H4 (cell line): Measurements from ENCODE around the gene WDR91. TPM values are rescaled to one million over a fixed set of nuclear protein-coding genes. Genes with fewer than 3 reads are reported as not detected.

ENCODE experiments used
- DNase-seq: peaks from one replicate; pipeline ENCODE4 v3.0.0-alpha.2; 2015; ENCODE audit warnings: low spot score
- total RNA-seq: library from RNA; depleted of rRNA; stranded (reverse); fragments of >200 nt; shearing (Covaris generic); gene quantifications from 2 replicates; pipeline ENCODE4 v1.2.3, GENCODE V29; 2014

Gene WDR91
- total RNA-seq, 1 experiment from 2014 or later = 3.6 TPM

- no peak for DNase-seq
These were observed 13.2 kb downstream of the WDR91 start for GRCh38 chr7:135197906-135198655.

GRCh38 chr7:135197343-135197742 is 14.0 kb downstream of the WDR91 start:
- no peak for DNase-seq

DNA sequence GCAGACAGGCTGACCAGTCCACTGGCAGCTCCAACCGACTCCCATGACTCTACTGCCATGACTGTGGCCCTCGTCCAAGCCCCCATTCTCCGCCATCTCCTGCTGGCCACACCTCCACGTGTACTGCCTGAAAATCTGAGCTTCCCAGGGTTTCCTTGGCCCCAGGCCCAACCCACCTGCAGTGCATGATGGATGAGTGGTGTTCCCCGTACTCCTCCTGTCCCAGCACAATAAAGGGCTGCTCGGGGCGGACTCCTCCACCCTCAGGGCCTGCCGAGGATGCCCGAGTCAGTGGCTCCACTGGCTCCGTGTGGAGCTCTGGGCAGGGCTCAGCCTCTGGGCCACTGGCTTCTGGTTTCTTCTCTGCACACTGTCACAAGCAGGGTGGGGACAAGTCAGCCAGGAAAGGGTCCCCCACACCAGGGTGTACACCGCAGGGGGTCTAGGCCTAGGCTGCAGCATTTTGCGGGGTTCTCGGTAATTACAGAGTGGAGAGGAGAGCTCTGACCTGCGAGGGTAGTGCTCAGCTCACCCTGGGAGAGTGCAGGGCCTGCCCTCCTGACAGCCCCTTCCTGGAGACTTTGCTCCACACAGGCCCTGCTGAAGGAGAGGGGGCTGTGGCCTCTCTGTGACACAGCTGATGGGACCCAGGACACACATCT is 15.2 kb downstream of the WDR91 start:
- no peak for DNase-seq

DNA sequence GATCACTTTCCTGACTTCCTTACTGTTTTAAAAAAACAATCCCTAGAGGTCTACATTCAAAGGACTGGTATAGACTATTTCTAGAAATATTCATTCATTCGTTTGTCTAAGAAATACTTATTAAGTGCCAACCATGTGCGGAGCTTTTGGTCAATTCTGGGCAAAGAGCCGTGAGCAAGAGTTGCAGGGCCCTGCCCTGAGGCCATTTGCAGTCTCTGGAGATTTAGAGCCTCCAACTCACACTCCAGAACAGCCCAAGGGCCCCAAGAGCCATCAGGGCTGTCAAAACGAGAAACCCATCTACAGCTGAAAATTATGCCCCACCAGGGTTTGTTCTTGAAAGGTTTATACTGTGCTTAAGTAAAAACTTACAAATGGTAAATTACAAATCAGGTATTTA is 16.2 kb downstream of the WDR91 start:
- DNase-seq = no peak

DNA sequence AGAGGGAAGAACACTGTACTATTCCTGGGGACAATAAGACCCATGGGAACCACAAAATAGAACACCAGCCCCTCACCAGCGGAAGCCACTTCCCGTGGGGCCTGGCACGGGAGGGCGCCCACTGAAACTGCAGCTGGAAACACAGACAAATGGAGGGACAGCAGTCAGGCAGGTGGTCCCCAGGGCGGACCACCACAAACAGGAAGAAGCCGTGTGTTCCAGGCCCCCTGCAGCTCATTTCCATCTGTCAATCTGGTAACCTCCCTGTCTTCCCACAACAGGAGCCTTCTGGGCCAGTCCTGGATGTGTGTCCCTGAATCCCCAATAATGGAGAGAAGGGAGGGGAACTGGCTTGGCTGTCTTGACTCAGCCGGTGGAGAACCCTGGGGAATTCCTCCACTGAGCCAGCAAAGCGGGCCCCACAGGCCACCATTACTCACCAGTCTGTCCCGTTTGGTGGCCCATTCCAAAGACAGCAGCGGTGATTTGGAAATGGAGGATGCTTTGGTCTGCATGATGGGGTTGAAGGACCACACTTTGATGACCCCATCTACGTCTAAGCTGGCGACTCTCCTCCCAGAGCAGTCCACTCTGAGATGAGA is 16.7 kb downstream of the WDR91 start:
- DNase-seq = no peak

DNA sequence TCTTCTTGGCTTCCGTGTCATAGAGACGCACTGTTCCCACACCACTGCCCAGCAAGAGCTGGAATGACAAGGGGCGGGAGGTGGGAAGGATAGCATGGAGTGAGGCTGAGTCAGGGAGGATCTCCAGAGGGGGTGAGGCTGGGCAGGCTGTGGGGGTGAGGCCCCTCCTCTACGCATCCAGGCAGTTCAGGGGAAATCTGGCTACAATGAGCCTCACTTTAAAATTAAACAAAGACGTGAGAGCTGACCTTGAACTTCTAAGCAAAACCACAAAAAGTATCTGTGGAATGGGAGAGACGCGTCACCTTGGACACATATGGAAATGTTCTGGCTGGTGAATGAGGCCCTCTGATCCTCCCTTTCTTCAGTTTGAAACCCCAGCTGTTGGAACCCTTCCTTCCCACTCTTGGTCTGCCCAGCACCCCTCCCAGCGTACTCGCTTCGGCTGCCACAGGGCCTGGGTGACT is 17.7 kb downstream of the WDR91 start:
- DNase-seq = no peak

- no peak for DNase-seq
These were observed 18.3 kb downstream of the WDR91 start for GRCh38 chr7:135192914-135193536.

- no peak for DNase-seq
These were observed 20.6 kb downstream of the WDR91 start for GRCh38 chr7:135190703-135191102.

GRCh38 chr7:135189961-135190360 is 21.4 kb downstream of the WDR91 start:
- no peak for DNase-seq

DNA sequence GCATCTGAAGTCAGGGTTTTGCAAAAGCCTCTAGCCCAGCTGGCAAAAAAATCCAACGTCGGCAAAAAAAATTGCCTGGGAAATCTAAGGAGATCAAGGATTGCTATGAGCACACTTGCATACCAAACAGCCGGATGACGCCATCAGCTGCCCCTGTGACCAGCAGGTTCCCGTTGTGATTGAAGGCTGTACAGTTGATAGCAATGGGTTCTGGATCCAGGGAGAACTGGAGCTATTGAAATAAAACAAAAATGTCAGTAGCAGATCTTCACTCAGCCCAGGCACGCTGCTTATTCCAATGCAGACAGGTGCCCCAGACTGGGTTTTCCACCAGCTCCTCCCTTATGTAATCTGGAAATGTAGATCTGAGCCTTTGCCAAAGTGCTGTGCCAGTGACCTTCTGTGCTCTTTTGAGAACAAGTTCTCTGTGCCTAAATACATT is 22.1 kb downstream of the WDR91 start:
- DNase-seq = no peak

GRCh38 chr7:135188298-135188984 is 22.9 kb downstream of the WDR91 start:
- no peak for DNase-seq

DNA sequence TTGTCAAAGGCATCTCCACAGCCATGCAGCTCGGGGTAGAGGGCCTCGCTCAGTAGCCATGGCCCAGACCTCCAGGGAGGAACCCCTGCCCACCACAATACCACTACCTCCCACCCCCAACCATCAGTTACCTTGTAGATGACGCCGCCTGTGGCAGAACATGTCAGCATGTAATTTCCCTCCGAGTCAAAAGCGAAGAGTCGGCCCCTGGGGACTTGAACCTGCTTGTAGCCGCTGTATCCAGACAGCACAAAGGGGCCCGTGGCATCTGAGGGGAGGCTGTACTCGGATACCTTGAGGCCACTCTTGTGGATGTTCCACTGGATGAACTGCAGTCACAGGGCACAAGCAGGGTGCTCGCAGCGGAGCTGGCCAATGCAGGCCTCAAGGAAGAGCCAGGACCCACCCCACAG is 24.5 kb downstream of the WDR91 start:
- DNase-seq = no peak

GRCh38 chr7:135186261-135186540 is 25.1 kb downstream of the WDR91 start:
- no peak for DNase-seq

DNA sequence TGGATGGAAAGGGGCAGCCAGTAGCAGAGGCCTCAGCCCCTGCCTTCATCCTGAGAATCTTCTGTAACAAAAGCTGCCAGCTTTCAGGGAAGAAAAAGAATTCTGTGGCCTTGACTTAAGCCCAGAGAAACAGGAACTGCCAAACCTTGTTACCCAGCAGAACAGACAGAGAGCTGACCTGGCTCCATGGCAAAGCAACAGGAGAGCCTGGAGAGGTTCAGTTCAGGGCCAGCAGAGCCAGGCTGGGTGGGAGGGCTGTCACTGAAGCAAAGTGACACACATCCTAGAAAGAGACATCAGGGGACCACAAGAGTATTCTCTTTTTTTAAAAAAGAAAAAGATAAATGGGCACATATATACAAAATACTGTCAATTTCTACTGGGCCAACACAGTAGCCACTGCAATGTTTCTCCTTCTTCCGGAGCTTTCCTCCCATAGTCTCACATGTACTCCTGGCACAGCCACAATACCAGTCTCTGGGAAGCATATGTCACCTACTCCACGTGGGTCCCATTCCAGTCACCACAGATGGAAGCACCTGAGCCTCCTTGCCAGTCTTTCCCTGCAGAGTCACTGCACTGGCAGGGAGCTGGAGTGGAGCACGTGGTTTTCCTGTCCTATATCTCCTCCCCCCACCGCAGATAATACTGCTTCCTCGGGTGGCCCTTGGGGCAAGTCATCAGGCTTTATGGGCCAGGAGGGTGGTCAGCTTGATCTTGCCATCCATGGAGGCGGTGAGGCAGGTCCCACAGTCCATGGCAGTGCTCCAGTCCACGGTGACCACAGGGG is 25.7 kb downstream of the WDR91 start:
- DNase-seq = no peak

DNA sequence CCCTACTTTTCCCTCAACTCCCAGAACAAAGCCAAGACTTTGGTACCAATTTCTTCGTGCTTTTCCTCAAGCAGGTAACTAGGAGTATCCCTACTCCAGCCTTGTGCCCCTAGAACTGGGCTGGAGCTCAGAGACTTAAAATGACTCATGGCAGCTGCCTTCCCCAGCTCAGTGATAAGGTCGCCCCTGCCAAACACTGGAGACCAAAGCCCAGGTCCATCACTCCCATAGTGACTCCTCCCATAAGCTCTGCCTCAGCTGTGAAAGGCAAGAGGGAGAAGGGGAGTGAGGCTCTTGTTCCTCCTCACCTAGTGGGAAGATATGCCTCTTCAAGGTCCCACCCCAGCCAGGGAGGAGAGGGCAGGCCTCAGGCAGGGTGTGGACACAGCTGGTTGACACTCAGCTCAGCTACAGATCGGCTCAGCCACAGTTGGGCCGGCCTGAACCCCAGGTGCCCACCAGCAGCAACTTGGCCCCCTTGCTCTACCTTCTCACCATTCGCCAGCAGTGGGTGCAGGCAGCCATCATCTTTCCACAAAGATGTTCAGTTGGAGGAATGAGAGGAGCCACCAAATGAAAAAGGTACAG is 27.0 kb downstream of the WDR91 start:
- DNase-seq = no peak

DNA sequence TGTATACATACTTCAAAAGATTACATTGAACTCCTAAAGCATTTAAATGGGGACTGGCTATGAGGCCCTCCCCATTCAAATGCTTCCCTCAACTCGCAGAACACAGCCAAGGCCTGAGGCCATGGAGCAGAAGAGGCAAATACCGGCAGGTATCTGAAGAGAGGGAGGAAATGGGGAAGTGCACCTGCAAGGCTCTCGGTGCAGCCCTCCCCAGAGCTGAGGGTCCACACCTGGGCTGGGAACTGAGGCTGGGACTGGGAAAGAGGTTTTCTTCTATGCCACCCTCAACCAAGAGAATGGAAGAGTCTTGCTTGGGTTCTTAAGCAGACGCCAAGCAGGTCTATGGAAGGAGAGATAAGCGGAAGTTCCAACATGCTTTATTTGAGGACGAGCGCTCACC is 27.8 kb downstream of the WDR91 start:
- DNase-seq = no peak

DNA sequence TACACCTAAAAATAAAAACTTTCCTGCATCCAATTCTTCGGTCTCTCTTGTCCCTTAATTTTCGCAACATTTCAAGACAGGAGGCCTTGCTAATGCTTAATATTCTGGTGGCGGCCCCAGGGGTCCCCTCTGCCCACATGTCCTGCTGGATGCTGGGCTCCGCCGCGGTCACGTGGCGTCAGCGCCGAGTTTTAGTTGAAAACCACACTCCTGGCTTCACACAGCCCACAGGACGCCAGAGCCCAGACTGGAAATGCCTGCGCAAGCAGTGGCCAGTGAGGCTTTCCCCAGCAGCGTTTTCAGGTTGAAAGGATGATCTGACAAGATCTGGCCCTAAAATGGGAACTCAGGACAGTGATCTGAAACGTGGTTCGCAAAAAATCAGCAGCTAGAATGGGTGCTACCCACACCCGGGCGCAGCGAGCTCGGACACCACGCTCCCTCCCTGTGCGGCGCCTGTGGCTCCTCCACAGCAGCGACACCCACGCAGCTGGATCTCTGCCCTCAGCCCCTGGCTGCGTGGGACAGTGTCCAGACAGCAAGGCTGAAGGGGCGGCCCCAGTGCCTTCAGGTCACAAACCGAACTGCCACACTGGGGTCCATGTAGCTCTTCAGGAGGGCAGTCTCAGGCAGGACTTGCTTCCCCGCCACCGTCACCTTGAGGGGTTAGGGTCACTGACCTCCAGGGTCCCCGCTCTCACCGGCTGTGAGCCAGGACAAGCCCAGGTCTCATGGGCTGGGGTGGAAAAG is 29.2 kb downstream of the WDR91 start:
- DNase-seq = no peak

- DNase-seq = no peak
These were observed 29.9 kb downstream of the WDR91 start for GRCh38 chr7:135181261-135181928.

DNA sequence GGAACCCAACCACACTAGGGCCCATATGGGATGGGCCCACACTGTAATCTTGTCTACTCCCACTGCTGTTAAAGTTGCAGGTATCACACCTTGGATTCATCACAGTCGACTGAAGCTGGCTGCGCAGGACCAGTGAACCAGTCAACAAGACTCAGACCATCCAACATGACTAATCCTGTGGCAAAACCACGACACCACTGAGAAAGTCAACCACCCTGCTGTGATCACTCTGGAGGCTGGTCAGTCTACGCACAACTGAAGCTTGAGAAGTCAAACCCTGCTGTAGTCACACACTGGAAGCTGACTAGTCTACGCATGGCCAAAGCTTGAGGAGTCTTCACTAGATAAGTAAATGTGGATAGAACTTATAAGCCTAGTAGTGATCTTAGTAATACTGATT is 31.2 kb downstream of the WDR91 start:
- DNase-seq = no peak
